SK-N-SH (cell line): ENCODE data around the gene LYPD5.

Experiments used
- CTCF ChIP-seq: fragments of 200-600 bp; sonication (generic); IDR thresholded peaks from 2 replicates; pipeline ENCODE4 v1.6.1; 2017; ENCODE audit warnings: antibody characterized with exemption, mild to moderate bottlenecking, moderate library complexity
- RAD21 ChIP-seq: IDR thresholded peaks from 2 replicates; pipeline ENCODE4 v1.6.1; 2012; ENCODE audit warnings: mild to moderate bottlenecking, low read length

- TF ChIP-seq RAD21 (no peak), CTCF (no peak)
Observed at GRCh38 chr19:43811837-43812236, 9.6 kb upstream of the LYPD5 start.
